Duodenal mucosa (tissue), 2 donors: Measurements from ENCODE around the gene CAGE1.

Experiments
- H3K27ac ChIP-seq: one replicate; pipeline ENCODE4 v1.7.0; 2013; ENCODE audit warnings: low read depth, low read length
- H3K27me3 ChIP-seq, 2 donors: one replicate each; pipeline ENCODE4 v1.7.0; 2013; ENCODE audit warnings: low read length in 2 of 2, control low read depth in 1 of 2; ENCODE audit not compliant: insufficient read depth in 2 of 2, control insufficient read depth in 1 of 2
- H3K36me3 ChIP-seq, 2 donors: one replicate each; pipeline ENCODE4 v1.7.0; 2013; ENCODE audit warnings: low read length in 2 of 2, control low read depth in 1 of 2; ENCODE audit not compliant: insufficient read depth in 2 of 2, control insufficient read depth in 1 of 2
- H3K4me1 ChIP-seq, 2 donors: one replicate each; pipeline ENCODE4 v1.7.0; 2013; ENCODE audit warnings: low read length in 2 of 2, control low read depth in 1 of 2; ENCODE audit not compliant: insufficient read depth in 2 of 2, control insufficient read depth in 1 of 2
- H3K4me3 ChIP-seq, 2 donors: one replicate each; pipeline ENCODE4 v1.7.0; 2013; ENCODE audit warnings: low read length in 2 of 2, low read depth in 1 of 2
- H3K9ac ChIP-seq, 2 donors: one replicate each; pipeline ENCODE4 v1.7.0; 2013; ENCODE audit warnings: low read length in 2 of 2, low read depth in 1 of 2
- H3K9me3 ChIP-seq, 2 donors: one replicate each; pipeline ENCODE4 v1.7.0; 2013; ENCODE audit warnings: low read length in 2 of 2, control low read depth in 1 of 2; ENCODE audit not compliant: control insufficient read depth in 1 of 2

The CAGE1 gene

GRCh38 chr6:7389451-7390225 lies at the start of gene CAGE1, which contains the start of gene RIOK1:
Gene CAGE1 (minus strand): TSS chr6:7389742. CDS start chr6:7387173, 2,569 bp downstream.
Gene RIOK1 (plus strand): TSS chr6:7389808. CDS start chr6:7390003, 195 bp downstream.
- peak within 1 kb of the TSS; percentile 69 to 83 for H3K9ac ChIP-seq
- no peaks in the 10 kb centered on the region for H3K9me3 ChIP-seq
- peaks cover 3 to 12% of the 10 kb centered on the region in 2 donors for H3K36me3 ChIP-seq
- peak within 1 kb of the TSS; percentile 78 to 88 for H3K4me3 ChIP-seq
- H3K4me1 ChIP-seq, result peaks cover 24 to 26% of the 10 kb centered on the region in 2 donors
- no peaks in the 10 kb centered on the region for H3K27me3 ChIP-seq
- peak within 1 kb of the TSS; percentile 95 for H3K27ac ChIP-seq

DNA sequence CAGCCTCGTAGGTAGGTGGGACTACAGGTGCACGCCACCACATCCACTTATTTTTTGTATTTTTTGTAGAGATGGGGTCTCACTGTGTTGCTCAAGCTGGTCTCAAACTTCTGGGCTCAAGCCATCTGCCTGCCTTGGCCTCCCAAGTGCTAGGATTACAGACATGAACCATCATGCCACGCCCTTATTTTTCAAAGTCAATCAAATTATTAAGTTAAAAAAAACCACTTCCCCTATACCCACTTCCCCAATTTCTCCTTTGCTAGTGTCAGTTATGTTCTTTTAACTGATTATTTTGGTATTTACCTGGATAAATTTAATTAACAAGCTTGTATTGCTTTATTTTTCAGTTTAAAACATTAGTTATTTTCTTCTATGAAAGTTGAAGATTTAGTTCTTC lies 49.7 kb upstream of the CAGE1 start:
- H3K36me3 ChIP-seq, result no peaks in the 10 kb centered on the region
- H3K9ac ChIP-seq, result no peak overlapping the region
- H3K4me3 ChIP-seq, result no peak overlapping the region
- no peaks in the 10 kb centered on the region for H3K9me3 ChIP-seq
- no peak overlapping the region for H3K27ac ChIP-seq
- H3K4me1 ChIP-seq, result no peaks in the 10 kb centered on the region
- H3K27me3 ChIP-seq, result no peaks in the 10 kb centered on the region

GRCh38 chr6:7438011-7438410 lies 48.5 kb upstream of the CAGE1 start:
- Histone ChIP-seq H3K9me3 (no peaks in the 10 kb centered on the region), H3K27me3 (no peaks in the 10 kb centered on the region)

GRCh38 chr6:7434672-7435071 lies 45.1 kb upstream of the CAGE1 start:
- H3K9ac ChIP-seq, result no peak overlapping the region
- H3K4me3 ChIP-seq, result no peak overlapping the region
- no peaks in the 10 kb centered on the region for H3K27me3 ChIP-seq
- no peaks in the 10 kb centered on the region for H3K4me1 ChIP-seq
- H3K27ac ChIP-seq, result no peak overlapping the region
- no peaks in the 10 kb centered on the region for H3K36me3 ChIP-seq
- no peaks in the 10 kb centered on the region for H3K9me3 ChIP-seq

More at GRCh38 chr6:7438011-7438410, 48.5 kb upstream of the CAGE1 start:
- Histone ChIP-seq H3K9ac (no peak overlapping the region), H3K27ac (no peak overlapping the region), H3K4me1 (no peaks in the 10 kb centered on the region), H3K36me3 (no peaks in the 10 kb centered on the region), H3K4me3 (no peak overlapping the region)

DNA sequence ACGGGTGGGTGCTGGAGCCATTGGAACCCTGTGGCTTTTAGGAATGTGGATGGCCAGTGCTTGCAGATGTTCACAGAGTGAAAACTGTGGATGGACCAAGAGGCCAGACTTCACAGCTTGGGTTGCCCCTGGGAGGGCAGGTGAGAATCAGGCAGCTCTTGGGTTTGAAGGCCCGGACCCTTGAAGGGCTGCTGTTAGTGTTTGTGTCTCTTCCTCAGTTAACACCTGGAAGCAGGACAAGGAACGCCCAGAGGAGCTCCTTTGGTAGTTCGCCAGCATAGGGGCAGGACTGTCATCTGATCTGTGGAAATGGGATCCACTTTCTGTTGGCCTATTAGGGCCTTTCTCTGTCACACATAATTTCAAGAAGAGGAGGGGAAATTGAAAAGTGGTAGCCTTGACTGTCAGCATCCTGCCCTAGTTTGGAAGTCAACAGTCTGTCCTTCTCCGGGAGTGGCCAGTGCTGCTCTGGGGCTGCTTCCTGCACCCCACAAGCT lies 43.6 kb upstream of the CAGE1 start:
- Histone ChIP-seq H3K27ac (no peak overlapping the region), H3K9ac (no peak overlapping the region), H3K4me3 (no peak overlapping the region), H3K4me1 (no peaks in the 10 kb centered on the region), H3K9me3 (no peaks in the 10 kb centered on the region), H3K27me3 (no peaks in the 10 kb centered on the region), H3K36me3 (no peaks in the 10 kb centered on the region)

- Histone ChIP-seq H3K36me3 (no peaks in the 10 kb centered on the region), H3K4me3 (no peak overlapping the region), H3K9ac (no peak overlapping the region), H3K27me3 (no peaks in the 10 kb centered on the region), H3K27ac (no peak overlapping the region), H3K4me1 (no peaks in the 10 kb centered on the region), H3K9me3 (no peaks in the 10 kb centered on the region)
Observed at GRCh38 chr6:7432391-7433120, 43.0 kb upstream of the CAGE1 start.

- H3K27me3 ChIP-seq, result no peaks in the 10 kb centered on the region
- H3K9ac ChIP-seq, result no peak overlapping the region
- no peak overlapping the region for H3K27ac ChIP-seq
- no peaks in the 10 kb centered on the region for H3K9me3 ChIP-seq
- no peak overlapping the region for H3K4me3 ChIP-seq
- H3K4me1 ChIP-seq, result no peaks in the 10 kb centered on the region
- H3K36me3 ChIP-seq, result no peaks in the 10 kb centered on the region
Observed at GRCh38 chr6:7431674-7432390, 42.3 kb upstream of the CAGE1 start.

- Histone ChIP-seq H3K27ac (no peak overlapping the region), H3K36me3 (no peaks in the 10 kb centered on the region), H3K4me3 (no peak overlapping the region), H3K4me1 (no peaks in the 10 kb centered on the region), H3K9me3 (no peaks in the 10 kb centered on the region), H3K27me3 (no peaks in the 10 kb centered on the region), H3K9ac (no peak overlapping the region)
Observed at GRCh38 chr6:7431313-7431673, 41.8 kb upstream of the CAGE1 start.

DNA sequence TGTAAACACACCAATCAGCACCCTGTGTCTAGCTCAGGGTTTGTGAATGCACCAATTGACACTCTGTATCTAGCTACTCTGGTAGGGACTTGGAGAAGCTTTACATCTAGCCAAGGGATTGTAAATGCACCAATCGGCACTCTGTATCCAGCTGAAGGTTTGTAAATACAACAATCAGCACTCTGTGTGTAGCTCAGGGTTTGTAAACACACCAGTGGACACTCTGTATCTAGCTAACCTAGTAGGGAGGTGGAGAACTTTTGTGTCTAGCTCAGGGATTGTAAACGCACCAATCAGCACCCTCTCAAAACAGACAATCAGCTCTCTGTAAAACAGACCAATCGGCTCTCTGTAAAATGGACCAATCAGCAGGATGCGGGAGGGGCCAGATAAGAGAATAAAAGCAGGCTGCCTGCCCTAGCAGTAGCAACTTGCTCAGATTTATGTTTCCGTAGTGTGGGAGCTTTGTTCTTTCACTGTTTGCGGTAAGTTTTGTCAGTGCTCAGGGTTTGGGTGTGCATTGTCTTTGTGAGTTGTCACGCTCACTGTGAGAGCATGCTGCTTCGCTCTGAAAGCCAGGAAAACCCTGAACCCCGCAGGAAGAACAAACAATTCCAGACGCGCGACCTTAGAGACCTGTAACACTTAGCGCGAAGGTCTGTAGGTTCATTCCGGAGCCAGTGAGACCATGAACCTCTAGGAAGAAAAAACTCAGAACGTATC lies 37.1 kb upstream of the CAGE1 start:
- no peaks in the 10 kb centered on the region for H3K9me3 ChIP-seq
- no peak overlapping the region for H3K9ac ChIP-seq
- no peaks in the 10 kb centered on the region for H3K4me1 ChIP-seq
- H3K36me3 ChIP-seq, result no peaks in the 10 kb centered on the region
- H3K27ac ChIP-seq, result no peak overlapping the region
- no peaks in the 10 kb centered on the region for H3K27me3 ChIP-seq
- H3K4me3 ChIP-seq, result no peak overlapping the region
